SU-DHL-6 (cell line): ENCODE results near the gene B3GNT2.

Source experiments
- H2AFZ ChIP-seq: fragments of 200-600 bp; sonication (generic); 2 replicates; pipeline ENCODE4 v1.6.1; 2014; ENCODE audit warnings: low read depth, mild to moderate bottlenecking, moderate library complexity, mixed read lengths, antibody characterized with exemption, low read length; ENCODE audit not compliant: severe bottlenecking
- H3F3A ChIP-seq: fragments of 200-600 bp; shearing (Covaris generic); 2 replicates; pipeline ENCODE4 v1.6.0; 2016; ENCODE audit warnings: antibody characterized with exemption, mild to moderate bottlenecking; ENCODE audit not compliant: insufficient read depth
- H3K27ac ChIP-seq: fragments of 200-600 bp; sonication (generic); 2 replicates; pipeline ENCODE4 v1.5.1; 2016; ENCODE audit warnings: low read depth, mild to moderate bottlenecking, low read length, moderate library complexity, mixed read lengths
- H3K27me3 ChIP-seq: fragments of 200-600 bp; sonication (generic), shearing (Covaris generic); 2 replicates; pipeline ENCODE4 v1.6.0; 2014; ENCODE audit warnings: mild to moderate bottlenecking, low read length
- H3K36me3 ChIP-seq: fragments of 200-600 bp; sonication (generic); 2 replicates; pipeline ENCODE4 v1.6.1; 2014; ENCODE audit warnings: mild to moderate bottlenecking, low read length, mixed read lengths
- H3K4me2 ChIP-seq: fragments of 300-600, 200-600 bp; shearing (Covaris generic), sonication (generic); 2 replicates; pipeline ENCODE4 v1.6.0; 2014; ENCODE audit warnings: low read length, low read depth, mild to moderate bottlenecking; ENCODE audit not compliant: poor library complexity, severe bottlenecking
- H3K4me3 ChIP-seq: fragments of 200-600 bp; sonication (generic); 2 replicates; pipeline ENCODE4 v1.5.1; 2014; ENCODE audit warnings: antibody characterized with exemption, low read length, mild to moderate bottlenecking, mixed read lengths; ENCODE audit not compliant: insufficient read depth, poor library complexity, severe bottlenecking
- H3K79me2 ChIP-seq: fragments of 200-600 bp; sonication (generic); 2 replicates; pipeline ENCODE4 v1.6.1; 2014; ENCODE audit warnings: mild to moderate bottlenecking, low read length, moderate library complexity; ENCODE audit not compliant: insufficient read depth
- H3K9ac ChIP-seq: fragments of 200-600 bp; sonication (generic); 2 replicates; pipeline ENCODE4 v1.7.0; 2014; ENCODE audit warnings: mild to moderate bottlenecking, low read length
- H3K9me2 ChIP-seq: fragments of 200-600 bp; sonication (generic); replicated peaks from 2 replicates; pipeline ENCODE4 v1.6.1; 2014; ENCODE audit warnings: low read length; ENCODE audit not compliant: insufficient read depth
- H3K9me3 ChIP-seq: fragments of 200-600 bp; sonication (generic); 2 replicates; pipeline ENCODE4 v1.6.1; 2014; ENCODE audit warnings: low read length, mixed read lengths; ENCODE audit not compliant: insufficient read depth
- H4K20me1 ChIP-seq: fragments of 200-600 bp; sonication (generic); 2 replicates; pipeline ENCODE4 v1.6.1; 2014; ENCODE audit warnings: low read depth, mild to moderate bottlenecking, antibody characterized with exemption, low read length, moderate library complexity, mixed read lengths
- EZH2phosphoT487 ChIP-seq: fragments of 200-600 bp; sonication (generic), shearing (Covaris generic); conservative IDR thresholded peaks from 2 replicates; pipeline ENCODE4 v1.6.1; 2018; ENCODE audit warnings: mild to moderate bottlenecking, antibody characterized with exemption, low read length, moderate library complexity, mixed read lengths
- TF ChIP-seq, protein P1 (sequence below): fragments of 200-600 bp; sonication (generic); IDR thresholded peaks from one replicate; pipeline ENCODE4 v1.5.1; 2017; ENCODE audit warnings: antibody characterized with exemption, mild to moderate bottlenecking, low read length, moderate library complexity; ENCODE audit not compliant: insufficient read depth, poor library complexity, severe bottlenecking

Gene B3GNT2

DNA sequence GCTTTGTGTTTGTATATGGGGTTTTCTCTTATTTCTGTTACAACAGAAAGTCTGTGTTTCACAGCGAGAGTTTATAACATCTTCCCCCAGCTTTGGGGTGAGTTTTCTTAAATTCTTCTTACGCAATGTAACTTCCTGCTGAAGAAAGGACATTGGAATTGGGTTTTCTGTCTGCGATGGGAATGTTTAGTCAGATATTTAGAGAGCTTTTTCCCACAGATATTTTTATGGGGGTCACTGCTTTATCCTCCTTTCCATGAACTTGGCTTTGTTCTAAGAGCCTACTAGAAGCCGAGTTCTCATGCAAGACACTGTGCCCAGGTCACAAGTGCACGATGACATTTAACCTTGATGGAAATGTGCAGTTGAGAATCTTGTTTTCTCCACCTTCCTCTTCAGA lies 22.1 kb downstream of the B3GNT2 start:
- Histone ChIP-seq H2AFZ (no peak overlapping the region), H3F3A (no peaks in the 10 kb centered on the region), H3K9ac (no peak overlapping the region), H3K4me2 (no peak overlapping the region), H3K27me3 (no peaks in the 10 kb centered on the region), H3K79me2 (peaks cover 86% of the 10 kb centered on the region), H3K9me2 (no peaks in the 10 kb centered on the region), H3K27ac (no peak overlapping the region), H3K4me3 (no peak overlapping the region), H4K20me1 (no peaks in the 10 kb centered on the region; the same call in 1 of the 2 replicates), H3K36me3 (peaks cover 3% of the 10 kb centered on the region), H3K9me3 (peaks cover 6% of the 10 kb centered on the region; the same call in 1 of the 2 replicates)
- TF ChIP-seq EZH2phosphoT487 = no peak
- TF ChIP-seq, protein P1, sequence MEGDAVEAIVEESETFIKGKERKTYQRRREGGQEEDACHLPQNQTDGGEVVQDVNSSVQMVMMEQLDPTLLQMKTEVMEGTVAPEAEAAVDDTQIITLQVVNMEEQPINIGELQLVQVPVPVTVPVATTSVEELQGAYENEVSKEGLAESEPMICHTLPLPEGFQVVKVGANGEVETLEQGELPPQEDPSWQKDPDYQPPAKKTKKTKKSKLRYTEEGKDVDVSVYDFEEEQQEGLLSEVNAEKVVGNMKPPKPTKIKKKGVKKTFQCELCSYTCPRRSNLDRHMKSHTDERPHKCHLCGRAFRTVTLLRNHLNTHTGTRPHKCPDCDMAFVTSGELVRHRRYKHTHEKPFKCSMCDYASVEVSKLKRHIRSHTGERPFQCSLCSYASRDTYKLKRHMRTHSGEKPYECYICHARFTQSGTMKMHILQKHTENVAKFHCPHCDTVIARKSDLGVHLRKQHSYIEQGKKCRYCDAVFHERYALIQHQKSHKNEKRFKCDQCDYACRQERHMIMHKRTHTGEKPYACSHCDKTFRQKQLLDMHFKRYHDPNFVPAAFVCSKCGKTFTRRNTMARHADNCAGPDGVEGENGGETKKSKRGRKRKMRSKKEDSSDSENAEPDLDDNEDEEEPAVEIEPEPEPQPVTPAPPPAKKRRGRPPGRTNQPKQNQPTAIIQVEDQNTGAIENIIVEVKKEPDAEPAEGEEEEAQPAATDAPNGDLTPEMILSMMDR = no peak

DNA sequence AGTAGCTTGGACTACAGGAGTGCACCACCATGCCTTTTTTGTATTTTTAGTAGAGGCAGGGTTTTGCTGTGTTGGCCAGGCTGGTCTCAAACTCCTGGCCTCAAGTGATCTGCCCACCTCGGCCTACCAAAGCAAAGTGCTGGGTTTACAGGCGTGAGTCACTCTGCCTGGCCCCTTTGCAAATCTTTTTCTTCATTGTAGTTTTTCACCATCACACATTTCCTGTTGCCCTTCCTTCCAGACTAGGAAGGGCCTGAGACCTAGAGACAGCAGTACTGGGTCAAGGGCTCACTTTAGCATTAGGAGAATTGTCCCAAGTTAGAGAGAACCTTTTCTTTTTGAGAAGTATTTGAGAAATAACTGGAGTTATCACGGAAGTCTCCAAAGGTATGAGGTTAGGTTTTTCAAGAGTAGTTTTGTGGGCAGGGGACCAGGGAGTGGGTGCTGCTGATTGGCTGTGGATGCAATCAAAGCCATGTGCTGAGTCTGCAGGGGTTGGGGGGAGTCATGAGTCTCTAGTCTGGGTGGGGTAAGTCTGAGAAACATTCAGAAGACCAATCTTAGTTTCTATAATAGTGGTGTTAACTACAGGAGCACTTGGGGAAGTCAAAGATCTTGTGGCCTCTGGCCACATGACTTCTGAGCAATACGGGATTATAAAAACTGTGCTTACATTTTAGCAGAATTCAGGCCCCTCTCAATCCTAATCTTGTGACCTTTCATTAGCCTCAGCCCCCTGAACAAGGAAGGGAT lies 23.7 kb downstream of the B3GNT2 start:
- Histone ChIP-seq H4K20me1 (no peaks in the 10 kb centered on the region), H3K4me3 (no peak overlapping the region), H3K9me2 (no peaks in the 10 kb centered on the region), H3K36me3 (peaks cover 11% of the 10 kb centered on the region), H3K4me2 (no peak overlapping the region), H3K9ac (no peak overlapping the region), H3F3A (no peaks in the 10 kb centered on the region), H3K79me2 (peaks cover 79% of the 10 kb centered on the region), H3K27me3 (no peaks in the 10 kb centered on the region), H3K27ac (no peak overlapping the region), H2AFZ (no peak overlapping the region), H3K9me3 (peaks cover 6% of the 10 kb centered on the region; the same call in 1 of the 2 replicates)
- no peak for TF ChIP-seq EZH2phosphoT487
- TF ChIP-seq, protein P1 = no peak

DNA sequence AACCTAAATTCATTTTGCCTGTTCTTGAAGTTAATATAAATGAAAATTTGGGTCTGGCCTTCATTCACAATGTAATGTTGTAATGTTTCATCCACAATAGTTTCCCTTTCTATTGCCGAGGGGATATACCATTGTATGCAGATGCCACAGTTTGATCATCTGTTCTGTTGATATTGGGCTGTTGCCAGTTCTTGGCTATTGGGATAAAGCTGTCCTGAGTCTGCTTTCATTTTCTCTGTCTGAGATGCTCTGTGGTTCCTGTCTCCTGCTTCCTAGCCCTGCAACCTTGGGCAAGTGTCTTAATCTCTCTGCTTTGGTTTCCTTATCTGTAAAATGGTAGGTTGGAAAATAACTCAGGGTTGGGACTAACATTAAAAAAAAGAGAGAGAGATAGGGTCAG lies 25.2 kb downstream of the B3GNT2 start:
- Histone ChIP-seq H3K9me2 (no peaks in the 10 kb centered on the region), H3K4me2 (no peak overlapping the region), H3K4me3 (no peak overlapping the region), H3K9ac (no peak overlapping the region), H2AFZ (no peak overlapping the region), H3K9me3 (peaks cover 6% of the 10 kb centered on the region; the same call in 1 of the 2 replicates), H4K20me1 (no peaks in the 10 kb centered on the region), H3K79me2 (peaks cover 69% of the 10 kb centered on the region), H3K36me3 (peaks cover 11% of the 10 kb centered on the region), H3K27ac (no peak overlapping the region), H3F3A (no peaks in the 10 kb centered on the region), H3K27me3 (no peaks in the 10 kb centered on the region)
- no peak for TF ChIP-seq EZH2phosphoT487

DNA sequence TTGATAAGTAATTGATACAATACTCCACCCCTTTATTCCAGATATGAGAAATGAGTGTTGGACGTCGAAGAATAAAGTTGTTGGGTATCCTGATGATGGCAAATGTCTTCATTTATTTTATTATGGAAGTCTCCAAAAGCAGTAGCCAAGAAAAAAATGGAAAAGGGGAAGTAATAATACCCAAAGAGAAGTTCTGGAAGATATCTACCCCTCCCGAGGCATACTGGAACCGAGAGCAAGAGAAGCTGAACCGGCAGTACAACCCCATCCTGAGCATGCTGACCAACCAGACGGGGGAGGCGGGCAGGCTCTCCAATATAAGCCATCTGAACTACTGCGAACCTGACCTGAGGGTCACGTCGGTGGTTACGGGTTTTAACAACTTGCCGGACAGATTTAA lies 26.3 kb downstream of the B3GNT2 start:
- Histone ChIP-seq H2AFZ (no peak overlapping the region), H3K4me3 (no peak overlapping the region), H3K79me2 (peaks cover 59% of the 10 kb centered on the region), H3K4me2 (no peak overlapping the region), H3K36me3 (peaks cover 11% of the 10 kb centered on the region), H3K27ac (no peak overlapping the region), H3K9ac (no peak overlapping the region), H3K9me2 (no peaks in the 10 kb centered on the region), H3K27me3 (no peaks in the 10 kb centered on the region), H3F3A (no peaks in the 10 kb centered on the region), H4K20me1 (no peaks in the 10 kb centered on the region), H3K9me3 (peaks cover 6% of the 10 kb centered on the region; the same call in 1 of the 2 replicates)
- TF ChIP-seq, protein P1 = no peak
- TF ChIP-seq EZH2phosphoT487 = no peak
